ENCODE results near the gene TNFRSF4.

TNFRSF4 gene

GRCh38 chr1:1213345-1214265 is at the start of gene TNFRSF4:
Gene TNFRSF4 (minus strand): TSS chr1:1214153. CDS start chr1:1214127, 26 bp downstream.
- CTCF ChIA-PET = interaction anchor here (1.4 to 3.5 kb wide), 2 partner anchors 91 kb away, joined by 5 to 14 read pairs; no protein-coding TSS in a partner anchor
- peak; percentile 33 for DNase-seq
- H3K9me3 Mint-ChIP-seq = no peaks in the 10 kb centered on the region
- peaks cover 23% of the 10 kb centered on the region for H3K27me3 Mint-ChIP-seq
- peak within 1 kb of the TSS; percentile 11 for H3K27ac Mint-ChIP-seq
- H3K4me1 Mint-ChIP-seq = peaks cover 36% of the 10 kb centered on the region
- H3K36me3 Mint-ChIP-seq = peaks cover 13% of the 10 kb centered on the region
- H3K4me3 Mint-ChIP-seq = peak within 1 kb of the TSS; percentile 5

DNA sequence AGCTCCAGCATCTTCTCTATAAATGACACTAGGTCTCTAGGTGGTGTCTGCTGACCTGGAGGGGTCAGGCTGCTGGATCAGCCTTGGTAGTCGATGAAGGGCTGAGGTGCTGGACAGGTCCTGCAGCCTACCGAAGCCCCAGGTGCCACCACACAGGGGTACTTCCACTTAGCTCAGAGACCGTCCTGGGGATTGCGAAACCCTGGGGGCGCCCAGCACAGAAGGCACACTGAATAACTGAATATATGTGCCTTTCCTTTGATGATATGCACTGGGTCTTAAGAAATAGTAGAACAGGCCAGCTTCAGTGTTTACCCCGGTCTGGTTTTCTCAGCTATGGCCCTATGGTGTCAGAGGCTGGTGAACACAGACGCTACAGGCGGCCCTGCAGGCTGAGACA is 48.8 kb upstream of the TNFRSF4 start:
- Mint-ChIP-seq H3K4me1 (peaks cover 14% of the 10 kb centered on the region), H3K9me3 (no peaks in the 10 kb centered on the region), H3K36me3 (peaks cover 45% of the 10 kb centered on the region), H3K4me3 (no peak overlapping the region), H3K27me3 (no peaks in the 10 kb centered on the region), H3K27ac (no peak overlapping the region)
- DNase-seq = no peak
- CTCF ChIA-PET = no interaction called here

DNA sequence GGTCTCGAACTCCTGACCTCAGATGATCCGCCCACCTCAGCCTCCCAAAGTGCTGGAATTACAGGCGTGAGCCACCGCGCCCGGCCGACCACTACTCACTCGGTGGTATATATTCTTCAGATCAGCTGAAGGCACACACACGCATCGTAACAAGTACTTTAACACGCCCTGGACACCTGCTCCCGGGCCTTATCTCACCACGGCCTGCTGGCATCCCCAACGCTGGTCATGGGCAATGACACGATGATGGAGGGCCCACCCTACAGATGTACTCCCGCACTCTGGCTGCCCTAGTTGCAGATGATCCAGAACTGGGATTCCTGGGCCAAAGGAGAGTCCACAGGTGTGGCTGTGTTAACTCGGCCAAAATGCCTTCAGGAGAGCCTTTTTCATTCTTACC is 48.1 kb upstream of the TNFRSF4 start:
- peaks cover 16% of the 10 kb centered on the region for H3K4me1 Mint-ChIP-seq
- no peak overlapping the region for H3K27ac Mint-ChIP-seq
- H3K4me3 Mint-ChIP-seq = no peak overlapping the region
- H3K9me3 Mint-ChIP-seq = no peaks in the 10 kb centered on the region
- no peak for DNase-seq
- CTCF ChIA-PET = interaction anchor here (1.9 kb wide), 1 partner anchor 140 kb away, joined by 9 read pairs; no protein-coding TSS in a partner anchor
- H3K36me3 Mint-ChIP-seq = peaks cover 44% of the 10 kb centered on the region
- H3K27me3 Mint-ChIP-seq = no peaks in the 10 kb centered on the region

DNA sequence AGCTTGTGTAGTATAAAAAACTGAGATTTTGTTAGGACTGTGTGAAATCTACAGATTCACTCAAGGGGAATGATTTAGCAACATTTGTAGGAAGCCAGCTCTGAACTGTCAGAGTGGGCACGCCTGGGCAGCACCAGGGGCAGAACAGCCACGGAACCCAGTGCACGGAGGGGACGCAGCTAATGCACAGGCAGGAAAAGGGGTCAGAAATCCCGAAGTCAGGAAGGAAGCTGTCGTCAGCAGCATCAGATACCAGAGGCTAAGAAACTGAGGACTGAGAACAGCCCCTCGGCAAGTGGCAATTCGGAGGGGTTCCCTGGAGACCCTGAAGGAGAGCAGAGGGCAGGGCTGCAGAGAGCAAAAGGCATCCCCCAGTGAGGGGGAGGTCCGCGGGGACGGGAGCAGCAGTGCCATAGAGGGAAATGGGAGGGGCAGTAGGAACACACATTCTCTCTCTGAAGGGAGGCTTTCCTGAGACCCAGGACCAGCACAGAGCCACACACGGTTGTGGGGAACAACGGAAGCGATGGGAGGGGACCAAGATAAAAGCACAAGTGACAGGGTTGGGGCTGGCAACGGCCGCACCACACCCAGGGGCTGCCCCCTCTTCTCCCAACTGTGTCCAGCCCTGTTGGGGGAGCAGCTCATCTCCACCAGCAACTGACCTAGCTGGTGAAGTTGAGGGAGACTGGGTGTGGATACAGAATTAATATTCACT is 47.0 kb upstream of the TNFRSF4 start:
- H3K27me3 Mint-ChIP-seq = no peaks in the 10 kb centered on the region
- no peak overlapping the region for H3K4me3 Mint-ChIP-seq
- DNase-seq = no peak
- no peaks in the 10 kb centered on the region for H3K9me3 Mint-ChIP-seq
- H3K27ac Mint-ChIP-seq = peak overlapping the region; percentile 85
- CTCF ChIA-PET = interaction anchor here (1.1 to 1.9 kb wide), 2 partner anchors 23 to 139 kb away, joined by 3 to 9 read pairs; no protein-coding TSS in a partner anchor
- H3K36me3 Mint-ChIP-seq = peaks cover 45% of the 10 kb centered on the region
- H3K4me1 Mint-ChIP-seq = peaks cover 16% of the 10 kb centered on the region

- Mint-ChIP-seq H3K27me3 (no peaks in the 10 kb centered on the region), H3K4me3 (no peak overlapping the region), H3K36me3 (peaks cover 44% of the 10 kb centered on the region), H3K27ac (peak overlapping the region; percentile 3), H3K9me3 (no peaks in the 10 kb centered on the region), H3K4me1 (peaks cover 16% of the 10 kb centered on the region)
- DNase-seq = no peak
- CTCF ChIA-PET = interaction anchor here (1.1 kb wide), 1 partner anchor 22 kb away, joined by 3 read pairs; no protein-coding TSS in a partner anchor
These were observed 46.1 kb upstream of the TNFRSF4 start for GRCh38 chr1:1259951-1260600.

GRCh38 chr1:1259540-1259939 is 45.6 kb upstream of the TNFRSF4 start:
- CTCF ChIA-PET = no interaction called here
- no peak for DNase-seq
- Mint-ChIP-seq H3K36me3 (peaks cover 46% of the 10 kb centered on the region), H3K9me3 (no peaks in the 10 kb centered on the region), H3K4me1 (peaks cover 16% of the 10 kb centered on the region), H3K4me3 (no peak overlapping the region), H3K27ac (peak overlapping the region; percentile 3), H3K27me3 (no peaks in the 10 kb centered on the region)

GRCh38 chr1:1259119-1259488 is 45.2 kb upstream of the TNFRSF4 start:
- no peaks in the 10 kb centered on the region for H3K9me3 Mint-ChIP-seq
- peaks cover 45% of the 10 kb centered on the region for H3K36me3 Mint-ChIP-seq
- H3K4me1 Mint-ChIP-seq = peaks cover 16% of the 10 kb centered on the region
- H3K4me3 Mint-ChIP-seq = no peak overlapping the region
- DNase-seq = no peak
- no peak overlapping the region for H3K27ac Mint-ChIP-seq
- no peaks in the 10 kb centered on the region for H3K27me3 Mint-ChIP-seq
- CTCF ChIA-PET = no interaction called here

GRCh38 chr1:1256956-1257871 is 43.3 kb upstream of the TNFRSF4 start:
- CTCF ChIA-PET = interaction anchor here (0.6 kb wide), 1 partner anchor 132 kb away, joined by 3 read pairs; no protein-coding TSS in a partner anchor
- Mint-ChIP-seq H3K36me3 (peaks cover 51% of the 10 kb centered on the region), H3K4me1 (peaks cover 12% of the 10 kb centered on the region), H3K9me3 (no peaks in the 10 kb centered on the region), H3K27ac (no peak overlapping the region), H3K27me3 (no peaks in the 10 kb centered on the region), H3K4me3 (no peak overlapping the region)
- DNase-seq = no peak

DNA sequence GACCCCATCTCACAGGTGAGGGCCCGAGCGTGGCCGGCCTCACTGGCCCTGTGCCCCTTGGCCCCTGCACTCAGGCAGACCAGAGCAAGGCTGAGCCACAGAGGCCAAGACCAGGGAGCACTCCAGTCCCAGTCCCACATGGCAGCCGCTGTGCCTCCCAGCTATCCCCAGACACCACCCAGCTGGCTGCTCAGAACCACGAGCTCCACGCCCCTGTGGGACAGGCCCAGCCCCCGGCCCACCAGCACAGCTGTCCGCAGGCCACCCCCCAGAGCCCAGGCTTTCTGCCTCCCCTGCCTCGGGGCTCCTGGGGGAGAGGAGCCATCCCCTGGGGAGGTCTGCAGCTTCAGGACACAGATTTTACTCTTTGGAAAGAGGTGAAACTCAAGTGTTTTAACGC is 41.7 kb upstream of the TNFRSF4 start:
- Mint-ChIP-seq H3K4me1 (peaks cover 14% of the 10 kb centered on the region), H3K4me3 (no peak overlapping the region), H3K36me3 (peaks cover 50% of the 10 kb centered on the region), H3K27me3 (no peaks in the 10 kb centered on the region), H3K9me3 (no peaks in the 10 kb centered on the region), H3K27ac (no peak overlapping the region)
- DNase-seq = no peak
- CTCF ChIA-PET = no interaction called here

DNA sequence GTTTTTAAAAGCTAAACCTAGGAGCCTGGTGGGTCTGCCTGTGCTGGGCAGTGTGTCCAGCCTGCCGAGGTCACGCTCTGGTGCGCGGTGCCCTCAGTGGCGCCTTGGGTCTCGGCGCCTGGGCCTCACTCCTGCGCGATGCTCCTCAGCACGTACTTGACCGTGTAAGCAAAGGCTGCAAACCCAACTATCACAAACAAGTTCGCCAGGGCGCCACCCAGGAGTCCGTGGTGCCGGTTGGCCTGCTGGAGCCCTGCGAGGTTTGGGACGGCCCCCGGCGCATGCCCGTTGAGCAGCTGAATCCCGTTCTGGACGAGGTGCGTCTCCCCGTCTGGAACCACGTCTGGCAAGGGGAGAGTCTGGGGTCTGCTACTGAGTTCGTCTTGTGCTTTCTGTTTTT is 41.1 kb upstream of the TNFRSF4 start:
- Mint-ChIP-seq H3K4me3 (no peak overlapping the region), H3K27ac (no peak overlapping the region), H3K9me3 (no peaks in the 10 kb centered on the region), H3K27me3 (no peaks in the 10 kb centered on the region), H3K36me3 (peaks cover 45% of the 10 kb centered on the region), H3K4me1 (peaks cover 18% of the 10 kb centered on the region)
- DNase-seq = no peak
- CTCF ChIA-PET = no interaction called here

DNA sequence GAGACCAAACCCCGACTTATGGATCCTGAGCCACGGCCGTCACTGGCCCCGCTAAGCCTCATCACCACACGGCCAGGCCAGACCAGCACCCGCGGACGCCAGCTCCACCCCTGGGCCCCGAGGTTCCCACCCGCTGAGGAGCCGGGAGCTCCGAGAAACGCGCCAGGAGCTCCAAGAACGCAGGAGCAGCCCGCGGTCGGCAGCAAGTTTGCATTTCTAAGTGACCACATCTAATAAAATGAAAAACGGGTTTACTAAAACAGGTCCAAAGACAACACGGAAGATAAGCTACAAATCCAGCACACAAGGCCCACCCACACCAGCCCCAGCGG is 40.7 kb upstream of the TNFRSF4 start:
- Mint-ChIP-seq H3K36me3 (peaks cover 40% of the 10 kb centered on the region), H3K27ac (no peak overlapping the region), H3K27me3 (no peaks in the 10 kb centered on the region), H3K9me3 (no peaks in the 10 kb centered on the region), H3K4me1 (peaks cover 21% of the 10 kb centered on the region), H3K4me3 (no peak overlapping the region)
- CTCF ChIA-PET = no interaction called here
- no peak for DNase-seq

DNA sequence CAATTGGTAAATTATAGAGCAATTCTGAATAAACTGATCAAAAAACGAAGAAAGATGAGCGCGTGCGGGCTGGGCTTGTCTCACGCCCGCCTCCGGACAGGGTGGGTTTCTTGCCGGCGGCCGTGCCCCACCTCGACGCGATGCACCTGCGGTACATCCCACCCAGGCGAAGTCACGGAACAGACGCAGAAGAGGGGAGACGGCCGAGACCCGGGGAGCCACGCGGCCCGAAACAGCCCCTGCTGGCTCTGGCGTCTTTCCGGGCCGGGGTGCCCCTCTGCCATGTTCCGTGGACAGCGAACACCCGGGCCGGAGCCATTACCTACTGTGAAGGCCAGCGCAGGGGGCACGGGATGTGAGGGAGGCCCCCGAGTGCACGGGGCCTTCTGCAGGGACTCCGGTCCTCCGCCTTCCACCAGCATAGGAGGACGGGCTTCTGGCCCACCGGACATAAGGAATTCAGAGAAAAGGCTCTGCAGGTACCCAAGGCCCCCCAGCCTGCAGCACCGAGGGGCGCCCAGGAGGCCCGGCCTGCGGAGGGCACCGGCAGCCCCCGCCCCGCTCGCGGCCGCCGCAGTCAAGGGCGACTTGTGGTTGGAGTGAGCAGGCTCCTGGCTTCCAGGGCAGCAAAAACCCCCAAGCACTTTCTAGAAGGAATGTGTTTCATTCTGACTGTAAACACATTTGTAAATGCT is 40.2 kb upstream of the TNFRSF4 start:
- peaks cover 36% of the 10 kb centered on the region for H3K36me3 Mint-ChIP-seq
- H3K4me3 Mint-ChIP-seq = no peak overlapping the region
- CTCF ChIA-PET = no interaction called here
- no peaks in the 10 kb centered on the region for H3K27me3 Mint-ChIP-seq
- no peaks in the 10 kb centered on the region for H3K9me3 Mint-ChIP-seq
- DNase-seq = no peak
- H3K4me1 Mint-ChIP-seq = peaks cover 22% of the 10 kb centered on the region
- no peak overlapping the region for H3K27ac Mint-ChIP-seq

GRCh38 chr1:1253314-1253713 is 39.4 kb upstream of the TNFRSF4 start:
- no peak for DNase-seq
- Mint-ChIP-seq H3K27ac (no peak overlapping the region), H3K9me3 (no peaks in the 10 kb centered on the region), H3K27me3 (peaks cover under 1% of the 10 kb centered on the region), H3K4me1 (peaks cover 22% of the 10 kb centered on the region), H3K36me3 (peaks cover 33% of the 10 kb centered on the region), H3K4me3 (no peak overlapping the region)
- CTCF ChIA-PET = no interaction called here

Data from activated naive CD4-positive, alpha-beta T cell treated with anti-CD3 and anti-CD28 coated beads, Interleukin-2, amount 10 ng/mL, durations not matched to agents 7 days and 5 days (primary cell).